ENCODE data around the gene CPAMD8. TPM values are rescaled to one million over a fixed set of nuclear protein-coding genes. Genes with fewer than 3 reads are reported as not detected.

The CPAMD8 gene
- total and polyA plus RNA-seq, 9 of the 15 experiments (the other 6 are each of a cell fraction or from before 2014, with no cell fraction given), result 0.20 to 2.1 (median 1.3) TPM

- no peak for TF ChIP-seq BMI1 (IDR thresholded peaks at IDR 0.05; ENCODE audit: low read length)
- peak; percentile 48; the same call in 1 of the 2 replicates for TF ChIP-seq DPF2 (IDR thresholded peaks at IDR 0.05)
- no peak for TF ChIP-seq EZH2 (IDR thresholded peaks at IDR 0.05; ENCODE audit: borderline replicate concordance, low read depth, low read length)
- TF ChIP-seq TRIM24 (IDR thresholded peaks at IDR 0.05), result 0 out of 4 replicates have a peak, but pooled peaks of 1 of the 2 experiments have one; percentile 22
- no peak for TF ChIP-seq NUFIP1 (IDR thresholded peaks at IDR 0.05; ENCODE audit: partially characterized antibody)
- TF ChIP-seq ZNF77 (CRISPR knock-in tag; IDR thresholded peaks at IDR 0.05), result no peak
- no peak for TF ChIP-seq RBM25 (IDR thresholded peaks at IDR 0.05; ENCODE audit: low read depth, low read length, severe bottlenecking)
- no peak for TF ChIP-seq CTCF (IDR thresholded peaks at IDR 0.05 in 2 of 3, conservative IDR thresholded peaks at IDR 0.05 in 1 of 3; ENCODE audit: insufficient read depth in 2 of 3, low read depth in 1 of 3, low read length in 3 of 3)
- no peak; the same call in none of the 2 replicates for TF ChIP-seq CREB3 (tag; conservative IDR thresholded peaks at IDR 0.05; ENCODE audit: low read depth)
- no peak for TF ChIP-seq TSHZ1 (CRISPR knock-in tag; IDR thresholded peaks at IDR 0.05)
- peak; percentile 82 for TF ChIP-seq TAF9B (IDR thresholded peaks at IDR 0.05; ENCODE audit: partially characterized antibody)
- TF ChIP-seq TFAM (CRISPR knock-in tag; conservative IDR thresholded peaks at IDR 0.05), result no peak
- TF ChIP-seq KAT8 (IDR thresholded peaks at IDR 0.05; ENCODE audit: low read depth), result no peak
- TF ChIP-seq ZNF766 (CRISPR knock-in tag; conservative IDR thresholded peaks at IDR 0.05), result peak; percentile 72
- no peak for TF ChIP-seq KAT7 (CRISPR knock-in tag; IDR thresholded peaks at IDR 0.05; ENCODE audit: borderline replicate concordance)
- TF ChIP-seq ZNF133 (CRISPR knock-in tag; IDR thresholded peaks at IDR 0.05), result no peak
- TF ChIP-seq BCLAF1 (IDR thresholded peaks at IDR 0.05; ENCODE audit: borderline replicate concordance in 1 of 2, control insufficient read depth in 1 of 2, low read depth in 2 of 2, low read length in 1 of 2), result no peak
- TF ChIP-seq SNIP1 (IDR thresholded peaks at IDR 0.05; ENCODE audit: low read depth), result no peak
Measured at GRCh38 chr19:16888629-16889365, 137.8 kb downstream of the CPAMD8 start, which contains the start of gene F2RL3 (continued).
